WTC11 (cell line): Measurements from ENCODE around the gene AP3D1.

Source experiments
- IRF2 ChIP-seq: sonication (generic); formaldehyde crosslinking; IDR thresholded peaks from 2 replicates; pipeline ENCODE4 v1.8.0; 2022; ENCODE audit warnings: low read depth, missing genetic modification reagents, borderline replicate concordance
- ZNF232 ChIP-seq: sonication (generic); formaldehyde crosslinking; IDR thresholded peaks from 2 replicates; pipeline ENCODE4 v1.8.0; 2022; ENCODE audit warnings: mild to moderate bottlenecking, missing genetic modification reagents
- TF ChIP-seq, protein P1 (sequence below): sonication (generic); formaldehyde crosslinking; IDR thresholded peaks from 2 replicates; pipeline ENCODE4 v1.8.1; 2023; ENCODE audit warnings: mild to moderate bottlenecking, missing genetic modification reagents, borderline replicate concordance
- TF ChIP-seq, protein P2 (sequence below): sonication (generic); formaldehyde crosslinking; IDR thresholded peaks from 2 replicates; pipeline ENCODE4 v1.8.0; 2023; ENCODE audit warnings: missing genetic modification reagents
- TF ChIP-seq, protein P3 (sequence below): fragments of 200-600 bp; IDR thresholded peaks from 2 replicates; pipeline ENCODE4 v1.8.0; 2022; ENCODE audit warnings: antibody characterized with exemption

DNA sequence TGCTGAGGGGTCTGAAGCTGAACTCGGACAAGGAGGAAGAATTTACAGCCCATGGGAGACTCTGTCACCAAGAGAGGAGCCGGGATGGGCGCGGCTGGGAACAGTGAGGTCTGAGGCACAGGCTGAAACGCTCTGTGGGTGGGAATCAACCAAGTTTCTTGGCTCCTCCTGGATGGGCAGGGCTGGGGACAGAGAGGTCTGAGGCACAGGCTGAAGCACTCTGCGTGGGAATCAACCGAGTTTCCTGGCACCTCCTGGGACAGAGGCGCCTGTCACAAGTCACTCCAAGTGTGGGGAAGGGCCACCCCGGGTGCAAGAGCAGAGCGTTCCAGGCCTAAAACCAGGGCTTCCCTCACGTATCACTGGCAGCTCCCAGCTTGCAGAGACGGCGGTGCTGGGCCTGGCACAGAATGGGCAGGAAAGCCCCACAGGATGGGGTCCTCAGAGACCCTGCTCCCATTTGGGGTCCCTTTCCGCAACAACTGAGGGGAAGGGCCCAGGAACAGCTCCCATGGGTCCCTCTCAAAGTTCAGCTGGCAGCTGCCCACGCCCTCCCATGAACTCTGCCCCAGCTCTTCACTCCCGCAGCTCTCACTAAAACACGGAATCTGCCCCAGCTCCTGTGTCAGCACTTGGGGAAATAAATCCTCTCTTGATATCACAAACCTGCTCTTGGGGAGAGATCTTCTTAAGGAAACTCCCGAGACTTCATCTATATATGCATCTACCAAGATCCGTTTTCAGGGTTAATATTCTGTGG is 18.5 kb downstream of the AP3D1 start:
- TF ChIP-seq, protein P1, sequence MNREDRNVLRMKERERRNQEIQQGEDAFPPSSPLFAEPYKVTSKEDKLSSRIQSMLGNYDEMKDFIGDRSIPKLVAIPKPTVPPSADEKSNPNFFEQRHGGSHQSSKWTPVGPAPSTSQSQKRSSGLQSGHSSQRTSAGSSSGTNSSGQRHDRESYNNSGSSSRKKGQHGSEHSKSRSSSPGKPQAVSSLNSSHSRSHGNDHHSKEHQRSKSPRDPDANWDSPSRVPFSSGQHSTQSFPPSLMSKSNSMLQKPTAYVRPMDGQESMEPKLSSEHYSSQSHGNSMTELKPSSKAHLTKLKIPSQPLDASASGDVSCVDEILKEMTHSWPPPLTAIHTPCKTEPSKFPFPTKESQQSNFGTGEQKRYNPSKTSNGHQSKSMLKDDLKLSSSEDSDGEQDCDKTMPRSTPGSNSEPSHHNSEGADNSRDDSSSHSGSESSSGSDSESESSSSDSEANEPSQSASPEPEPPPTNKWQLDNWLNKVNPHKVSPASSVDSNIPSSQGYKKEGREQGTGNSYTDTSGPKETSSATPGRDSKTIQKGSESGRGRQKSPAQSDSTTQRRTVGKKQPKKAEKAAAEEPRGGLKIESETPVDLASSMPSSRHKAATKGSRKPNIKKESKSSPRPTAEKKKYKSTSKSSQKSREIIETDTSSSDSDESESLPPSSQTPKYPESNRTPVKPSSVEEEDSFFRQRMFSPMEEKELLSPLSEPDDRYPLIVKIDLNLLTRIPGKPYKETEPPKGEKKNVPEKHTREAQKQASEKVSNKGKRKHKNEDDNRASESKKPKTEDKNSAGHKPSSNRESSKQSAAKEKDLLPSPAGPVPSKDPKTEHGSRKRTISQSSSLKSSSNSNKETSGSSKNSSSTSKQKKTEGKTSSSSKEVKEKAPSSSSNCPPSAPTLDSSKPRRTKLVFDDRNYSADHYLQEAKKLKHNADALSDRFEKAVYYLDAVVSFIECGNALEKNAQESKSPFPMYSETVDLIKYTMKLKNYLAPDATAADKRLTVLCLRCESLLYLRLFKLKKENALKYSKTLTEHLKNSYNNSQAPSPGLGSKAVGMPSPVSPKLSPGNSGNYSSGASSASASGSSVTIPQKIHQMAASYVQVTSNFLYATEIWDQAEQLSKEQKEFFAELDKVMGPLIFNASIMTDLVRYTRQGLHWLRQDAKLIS (CRISPR knock-in tag) = no peak
- TF ChIP-seq, protein P2, sequence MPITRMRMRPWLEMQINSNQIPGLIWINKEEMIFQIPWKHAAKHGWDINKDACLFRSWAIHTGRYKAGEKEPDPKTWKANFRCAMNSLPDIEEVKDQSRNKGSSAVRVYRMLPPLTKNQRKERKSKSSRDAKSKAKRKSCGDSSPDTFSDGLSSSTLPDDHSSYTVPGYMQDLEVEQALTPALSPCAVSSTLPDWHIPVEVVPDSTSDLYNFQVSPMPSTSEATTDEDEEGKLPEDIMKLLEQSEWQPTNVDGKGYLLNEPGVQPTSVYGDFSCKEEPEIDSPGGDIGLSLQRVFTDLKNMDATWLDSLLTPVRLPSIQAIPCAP (CRISPR knock-in tag) = no peak
- TF ChIP-seq ZNF232 = no peak
- TF ChIP-seq, protein P3, sequence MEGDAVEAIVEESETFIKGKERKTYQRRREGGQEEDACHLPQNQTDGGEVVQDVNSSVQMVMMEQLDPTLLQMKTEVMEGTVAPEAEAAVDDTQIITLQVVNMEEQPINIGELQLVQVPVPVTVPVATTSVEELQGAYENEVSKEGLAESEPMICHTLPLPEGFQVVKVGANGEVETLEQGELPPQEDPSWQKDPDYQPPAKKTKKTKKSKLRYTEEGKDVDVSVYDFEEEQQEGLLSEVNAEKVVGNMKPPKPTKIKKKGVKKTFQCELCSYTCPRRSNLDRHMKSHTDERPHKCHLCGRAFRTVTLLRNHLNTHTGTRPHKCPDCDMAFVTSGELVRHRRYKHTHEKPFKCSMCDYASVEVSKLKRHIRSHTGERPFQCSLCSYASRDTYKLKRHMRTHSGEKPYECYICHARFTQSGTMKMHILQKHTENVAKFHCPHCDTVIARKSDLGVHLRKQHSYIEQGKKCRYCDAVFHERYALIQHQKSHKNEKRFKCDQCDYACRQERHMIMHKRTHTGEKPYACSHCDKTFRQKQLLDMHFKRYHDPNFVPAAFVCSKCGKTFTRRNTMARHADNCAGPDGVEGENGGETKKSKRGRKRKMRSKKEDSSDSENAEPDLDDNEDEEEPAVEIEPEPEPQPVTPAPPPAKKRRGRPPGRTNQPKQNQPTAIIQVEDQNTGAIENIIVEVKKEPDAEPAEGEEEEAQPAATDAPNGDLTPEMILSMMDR = no peak
- TF ChIP-seq IRF2 (CRISPR knock-in tag) = no peak
